ENCODE results near the gene ACSS2. TPM values are rescaled to one million over a fixed set of nuclear protein-coding genes. Genes with fewer than 3 reads are reported as not detected.

Gene ACSS2
- total RNA-seq, 2 donors from 2014 or later, result 17.0 to 34.2 TPM

GRCh38 chr20:34949120-34949519 lies 72.7 kb downstream of the ACSS2 start:
- H3K27ac ChIP-seq (ENCODE audit: low read depth, low read length), result no peak overlapping the region
- H3K27me3 Mint-ChIP-seq (ENCODE audit: insufficient read depth), result no peaks in the 10 kb centered on the region
- no peaks in the 10 kb centered on the region for H3K9me3 Mint-ChIP-seq
- DNase-seq, result no peak
- no peak overlapping the region for H3K9ac ChIP-seq (ENCODE audit: extremely low read depth, low read length, poor library complexity, severe bottlenecking)
- no peak overlapping the region for H3K4me3 ChIP-seq (ENCODE audit: low read length)
- H3K4me1 ChIP-seq (ENCODE audit: control insufficient read depth, insufficient read depth, low read length), result peaks cover 2% of the 10 kb centered on the region
- H3K36me3 ChIP-seq (ENCODE audit: control insufficient read depth, insufficient read depth, low read length), result peaks cover 33% of the 10 kb centered on the region
- WGBS, 2 experiments (ENCODE audit: insufficient coverage in 1 of 2, insufficient read length in 1 of 2), result 91 to 95% methylated on average over 4 to 6 of the region's 6 CpGs
- H3K36me3 Mint-ChIP-seq (ENCODE audit: low read depth), result peaks cover 24% of the 10 kb centered on the region
- H3K27me3 ChIP-seq (ENCODE audit: control insufficient read depth, insufficient read depth, low read length, poor library complexity, severe bottlenecking), result no peaks in the 10 kb centered on the region
- peaks cover 11% of the 10 kb centered on the region for H3K4me1 Mint-ChIP-seq
- peak overlapping the region; percentile 0 for H3K27ac Mint-ChIP-seq
- TF ChIP-seq, protein P1, sequence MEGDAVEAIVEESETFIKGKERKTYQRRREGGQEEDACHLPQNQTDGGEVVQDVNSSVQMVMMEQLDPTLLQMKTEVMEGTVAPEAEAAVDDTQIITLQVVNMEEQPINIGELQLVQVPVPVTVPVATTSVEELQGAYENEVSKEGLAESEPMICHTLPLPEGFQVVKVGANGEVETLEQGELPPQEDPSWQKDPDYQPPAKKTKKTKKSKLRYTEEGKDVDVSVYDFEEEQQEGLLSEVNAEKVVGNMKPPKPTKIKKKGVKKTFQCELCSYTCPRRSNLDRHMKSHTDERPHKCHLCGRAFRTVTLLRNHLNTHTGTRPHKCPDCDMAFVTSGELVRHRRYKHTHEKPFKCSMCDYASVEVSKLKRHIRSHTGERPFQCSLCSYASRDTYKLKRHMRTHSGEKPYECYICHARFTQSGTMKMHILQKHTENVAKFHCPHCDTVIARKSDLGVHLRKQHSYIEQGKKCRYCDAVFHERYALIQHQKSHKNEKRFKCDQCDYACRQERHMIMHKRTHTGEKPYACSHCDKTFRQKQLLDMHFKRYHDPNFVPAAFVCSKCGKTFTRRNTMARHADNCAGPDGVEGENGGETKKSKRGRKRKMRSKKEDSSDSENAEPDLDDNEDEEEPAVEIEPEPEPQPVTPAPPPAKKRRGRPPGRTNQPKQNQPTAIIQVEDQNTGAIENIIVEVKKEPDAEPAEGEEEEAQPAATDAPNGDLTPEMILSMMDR (conservative IDR thresholded peaks at IDR 0.05), result no peak
- no peak overlapping the region for H3K4me3 Mint-ChIP-seq
- no peaks in the 10 kb centered on the region for H3K9me3 ChIP-seq (ENCODE audit: control insufficient read depth, low read length)

- H3K4me1 ChIP-seq (ENCODE audit: control insufficient read depth, insufficient read depth, low read length), result peaks cover 2% of the 10 kb centered on the region
- peaks cover 9% of the 10 kb centered on the region for H3K36me3 Mint-ChIP-seq (ENCODE audit: low read depth)
- TF ChIP-seq, protein P1 (conservative IDR thresholded peaks at IDR 0.05), result no peak
- no peaks in the 10 kb centered on the region for H3K27me3 Mint-ChIP-seq (ENCODE audit: insufficient read depth)
- DNase-seq, result no peak
- H3K27ac ChIP-seq (ENCODE audit: low read depth, low read length), result no peak overlapping the region
- H3K27ac Mint-ChIP-seq, result no peak overlapping the region
- WGBS, 2 experiments (ENCODE audit: insufficient coverage in 1 of 2, insufficient read length in 1 of 2), result 100% methylated on average over 1 of the region's 2 CpGs
- H3K4me1 Mint-ChIP-seq, result peaks cover 23% of the 10 kb centered on the region
- no peaks in the 10 kb centered on the region for H3K9me3 ChIP-seq (ENCODE audit: control insufficient read depth, low read length)
- H3K9me3 Mint-ChIP-seq, result no peaks in the 10 kb centered on the region
- no peak overlapping the region for H3K4me3 ChIP-seq (ENCODE audit: low read length)
- H3K9ac ChIP-seq (ENCODE audit: extremely low read depth, low read length, poor library complexity, severe bottlenecking), result no peak overlapping the region
- no peak overlapping the region for H3K4me3 Mint-ChIP-seq
- H3K27me3 ChIP-seq (ENCODE audit: control insufficient read depth, insufficient read depth, low read length, poor library complexity, severe bottlenecking), result no peaks in the 10 kb centered on the region
- H3K36me3 ChIP-seq (ENCODE audit: control insufficient read depth, insufficient read depth, low read length), result peaks cover 25% of the 10 kb centered on the region
These were observed 74.8 kb downstream of the ACSS2 start for GRCh38 chr20:34951252-34951651.

GRCh38 chr20:34951652-34952051 lies 75.2 kb downstream of the ACSS2 start:
- Histone ChIP-seq H3K4me3 (ENCODE audit: low read length) (no peak overlapping the region), H3K9me3 (ENCODE audit: control insufficient read depth, low read length) (no peaks in the 10 kb centered on the region), H3K36me3 (ENCODE audit: control insufficient read depth, insufficient read depth, low read length) (peaks cover 21% of the 10 kb centered on the region), H3K4me1 (ENCODE audit: control insufficient read depth, insufficient read depth, low read length) (peaks cover 3% of the 10 kb centered on the region), H3K27ac (ENCODE audit: low read depth, low read length) (no peak overlapping the region), H3K9ac (ENCODE audit: extremely low read depth, low read length, poor library complexity, severe bottlenecking) (no peak overlapping the region), H3K27me3 (ENCODE audit: control insufficient read depth, insufficient read depth, low read length, poor library complexity, severe bottlenecking) (no peaks in the 10 kb centered on the region)
- Mint-ChIP-seq H3K9me3 (no peaks in the 10 kb centered on the region), H3K4me3 (no peak overlapping the region), H3K36me3 (ENCODE audit: low read depth) (peaks cover 6% of the 10 kb centered on the region), H3K27me3 (ENCODE audit: insufficient read depth) (no peaks in the 10 kb centered on the region), H3K4me1 (peaks cover 27% of the 10 kb centered on the region), H3K27ac (no peak overlapping the region)
- TF ChIP-seq, protein P1 (conservative IDR thresholded peaks at IDR 0.05), result no peak
- WGBS, 2 experiments (ENCODE audit: insufficient coverage in 1 of 2, insufficient read length in 1 of 2), result 92 to 93% methylated on average over 4 to 8 of the region's 8 CpGs
- DNase-seq, result no peak

Data from endodermal cell (in vitro differentiated cells).